Spleen (tissue), 11 donors: ENCODE data around the gene TECPR1. TPM values are rescaled to one million over a fixed set of nuclear protein-coding genes. Genes with fewer than 3 reads are reported as not detected.

Source experiments
- DNase-seq: peaks from one replicate; pipeline ENCODE4 v3.0.0-alpha.2; 2020
- H3K27ac ChIP-seq, 8 donors: fragments of 200-600 bp; sonication (generic) in 7 of 8; 1 replicate in 4 of 8; 2 replicates in 4 of 8; pipeline versions ENCODE4 v1.5.0 to v1.8.0; 2016 to 2021; ENCODE audit warnings: inconsistent platforms in 4 of 8, mild to moderate bottlenecking in 4 of 8, moderate library complexity in 1 of 8
- H3K27me3 ChIP-seq, 7 donors: fragments of 200-600 bp; sonication (generic) in 6 of 7; replicated peaks in 1 of 7; 1 replicate in 4 of 7; 2 replicates in 3 of 7; pipeline versions ENCODE4 v1.5.0 to v1.8.0; 2016 to 2021; ENCODE audit warnings: inconsistent platforms in 3 of 7, mild to moderate bottlenecking in 1 of 7
- H3K36me3 ChIP-seq, 6 donors: fragments of 200-600 bp; sonication (generic) in 5 of 6; 1 replicate in 4 of 6; 2 replicates in 2 of 6; pipeline versions ENCODE4 v1.5.0 to v1.8.0; 2016 to 2021; ENCODE audit warnings: inconsistent platforms in 2 of 6
- H3K4me1 ChIP-seq, 6 donors: fragments of 200-600 bp; sonication (generic) in 5 of 6; 1 replicate in 3 of 6; 2 replicates in 3 of 6; pipeline versions ENCODE4 v1.5.0 to v1.8.0; 2016 to 2021; ENCODE audit warnings: inconsistent platforms in 3 of 6
- H3K4me3 ChIP-seq, 8 donors: fragments of 200-600 bp; sonication (generic) in 7 of 8; 1 replicate in 4 of 8; 2 replicates in 4 of 8; pipeline versions ENCODE4 v1.5.0 to v1.8.0; 2016 to 2021; ENCODE audit warnings: inconsistent platforms in 4 of 8, mild to moderate bottlenecking in 4 of 8, moderate library complexity in 2 of 8
- H3K9me3 ChIP-seq, 8 donors: fragments of 200-600 bp; sonication (generic) in 7 of 8; 1 replicate in 4 of 8; 2 replicates in 4 of 8; pipeline versions ENCODE4 v1.5.0 to v1.8.0; 2016 to 2021; ENCODE audit warnings: inconsistent platforms in 4 of 8
- CTCF ChIP-seq, 11 experiments: fragments of 200-600 bp in 7 of 11; fragments of 450-650 bp in 4 of 11; sonication (generic) in 4 of 11; IDR thresholded peaks in 8 of 11; conservative IDR thresholded peaks in 3 of 11; 1 replicate in 7 of 11; 2 replicates in 4 of 11; pipeline versions ENCODE4 v1.4.0 to v1.8.0; 2016 to 2021; ENCODE audit warnings: antibody characterized with exemption in 11 of 11, inconsistent platforms in 4 of 11, mild to moderate bottlenecking in 1 of 11
- POLR2A ChIP-seq, 3 donors: fragments of 450-650 bp; IDR thresholded peaks; one replicate each; pipeline ENCODE4 v1.5.1; 2017; ENCODE audit warnings: antibody characterized with exemption in 3 of 3, mild to moderate bottlenecking in 1 of 3
- POLR2AphosphoS5 ChIP-seq, 3 donors: sonication (generic); formaldehyde crosslinking; IDR thresholded peaks; one replicate each; pipeline ENCODE4 v1.5.1; 2017; ENCODE audit warnings: antibody characterized with exemption in 3 of 3
- WGBS, 5 donors: extraction: QIAGEN DNeasy Blood & Tissue Kit in 3 of 5; methylation state at CpG; one replicate each; pipeline versions ENCODE4 v1.1.5 to v1.1.7; 2013 to 2018; 5-methylcytosine and 5-hydroxymethylcytosine counted together
- intact Hi-C: fragments of 100-400 bp; cut with DNase I; formaldehyde crosslinking; loops from one replicate; pipeline ENCODE4 v1.15.0; 2023; ENCODE audit warnings: low total_unique reads
- polyA plus RNA-seq, 3 donors: library from polyadenylated mRNA; stranded (reverse); fragments of 200-250 nt; gene quantifications; one replicate each; pipeline ENCODE4 v1.2.1, GENCODE V29; 2013
- total RNA-seq, 7 donors: library from RNA; depleted of rRNA in 3 of 7; stranded (reverse); fragments of >200 nt in 3 of 7; fragmentation: NEBNext Ultra II Directional in 4 of 7; extraction: Animal tissue kit (Norgen Biotek cat#: 25700) in 4 of 7; gene quantifications; one replicate each; pipeline versions ENCODE4 v1.1.0 to v1.2.1, GENCODE V29; 2016 to 2021
- donor health status: healthy with polysubstance abuse.
- donor health status: DM: no; HTN: no; CAD: no; lungs with moderate emphysema.
- donor health status: DM: no; HTN: no; CAD: no.
- donor health status: Bipolar disorder and iron deficiency.
- donor health status: healthy.
- donor health status: DM: no; HTN: no; CAD: no.
- donor health status: DM: yes; HTN: yes; CAD: no.

The TECPR1 gene
- total and polyA plus RNA-seq, 10 donors, result 8.4 to 86.4 (median 40.1) TPM

- WGBS, 5 donors, result 91 to 97% (median 95%) methylated on average over 19 to 25 of the region's 25 CpGs
- H3K9me3 ChIP-seq, result no peaks in the 10 kb centered on the region
- intact Hi-C loops, result loop anchor here (10.0 kb wide), 1 partner anchor 207 kb away; no protein-coding TSS in a partner anchor
- no peak overlapping the region for H3K4me3 ChIP-seq
- no peak overlapping the region for H3K27ac ChIP-seq
- peaks cover 0 to 98% (median 66%) of the 10 kb centered on the region in 6 donors for H3K36me3 ChIP-seq
- TF ChIP-seq POLR2AphosphoS5 (IDR thresholded peaks at IDR 0.05) (peak in 1 of 3 donors; percentile 20), CTCF (IDR thresholded peaks at IDR 0.05 in 8 of 11, conservative IDR thresholded peaks at IDR 0.05 in 3 of 11) (no peak)
- H3K4me1 ChIP-seq, result peaks cover 0 to 11% (median 0%) of the 10 kb centered on the region in 6 donors
- no peak for DNase-seq
- no peaks in the 10 kb centered on the region for H3K27me3 ChIP-seq
Observed at GRCh38 chr7:98231493-98232262, 20.4 kb downstream of the TECPR1 start.

GRCh38 chr7:98230746-98231471, 21.1 kb downstream of the TECPR1 start:
- peaks cover 0 to 98% (median 69%) of the 10 kb centered on the region in 6 donors for H3K36me3 ChIP-seq
- no peak overlapping the region for H3K4me3 ChIP-seq
- no peaks in the 10 kb centered on the region for H3K9me3 ChIP-seq
- peaks cover 0 to 11% (median 0%) of the 10 kb centered on the region in 6 donors for H3K4me1 ChIP-seq
- no peak for TF ChIP-seq POLR2A (IDR thresholded peaks at IDR 0.05)
- TF ChIP-seq POLR2AphosphoS5 (IDR thresholded peaks at IDR 0.05), result peak in 1 of 3 donors; percentile 20
- DNase-seq, result no peak
- H3K27me3 ChIP-seq, result no peaks in the 10 kb centered on the region
- H3K27ac ChIP-seq, result no peak overlapping the region
- 94 to 98% (median 96%) methylated on average over 15 to 30 of the region's 30 CpGs for WGBS, 5 donors
- intact Hi-C loops, result loop anchor here (10.0 kb wide), 1 partner anchor 206 kb away; no protein-coding TSS in a partner anchor

GRCh38 chr7:98229991-98230745, 21.9 kb downstream of the TECPR1 start:
- peaks cover 0 to 100% (median 73%) of the 10 kb centered on the region in 6 donors for H3K36me3 ChIP-seq
- H3K9me3 ChIP-seq, result no peaks in the 10 kb centered on the region
- H3K27me3 ChIP-seq, result no peaks in the 10 kb centered on the region
- H3K4me1 ChIP-seq, result peaks cover 0 to 11% (median 0%) of the 10 kb centered on the region in 6 donors
- TF ChIP-seq POLR2AphosphoS5 (IDR thresholded peaks at IDR 0.05) (no peak), POLR2A (IDR thresholded peaks at IDR 0.05) (no peak), CTCF (IDR thresholded peaks at IDR 0.05 in 8 of 11, conservative IDR thresholded peaks at IDR 0.05 in 3 of 11) (no peak)
- intact Hi-C loops, result loop anchor here (10.0 kb wide), 1 partner anchor 205 kb away; no protein-coding TSS in a partner anchor
- no peak overlapping the region for H3K4me3 ChIP-seq
- 89 to 92% (median 91%) methylated on average over 15 to 17 of the region's 17 CpGs for WGBS, 5 donors
- no peak overlapping the region for H3K27ac ChIP-seq
- DNase-seq, result no peak

- peak overlapping the region in 1 of 8 donors; percentile 27 for H3K27ac ChIP-seq
- no peak for DNase-seq
- 57 to 89% (median 86%) methylated on average over 1 to 11 of the region's 11 CpGs for WGBS, 5 donors
Observed at GRCh38 chr7:98229441-98229840, 22.6 kb downstream of the TECPR1 start.

More at GRCh38 chr7:98229441-98229840, 22.6 kb downstream of the TECPR1 start:
- H3K4me1 ChIP-seq, result peaks cover 0 to 11% (median 0%) of the 10 kb centered on the region in 6 donors
- TF ChIP-seq POLR2AphosphoS5 (IDR thresholded peaks at IDR 0.05), result no peak
- no peak for TF ChIP-seq CTCF (IDR thresholded peaks at IDR 0.05 in 8 of 11, conservative IDR thresholded peaks at IDR 0.05 in 3 of 11)
- no peak for TF ChIP-seq POLR2A (IDR thresholded peaks at IDR 0.05)
- H3K4me3 ChIP-seq, result no peak overlapping the region
- H3K36me3 ChIP-seq, result peaks cover 0 to 100% (median 74%) of the 10 kb centered on the region in 6 donors
- intact Hi-C loops, result no loop called here
- H3K27me3 ChIP-seq, result no peaks in the 10 kb centered on the region
- H3K9me3 ChIP-seq, result no peaks in the 10 kb centered on the region
